K562 (cell line): ENCODE results near the gene LCLAT1. TPM values are rescaled to one million over a fixed set of nuclear protein-coding genes. Genes with fewer than 3 reads are reported as not detected.

Experiments used
- ATAC-seq: fragments of 200-7000 bp; cut with Tn5 transposase; 3 replicates; pipeline ENCODE4 v1.9.1; 2020; ENCODE audit warnings: moderate library complexity
- BruUV-seq: library from RNA; stranded (reverse); fragments of 400-500 nt; replicated peaks from 2 replicates; lab custom pipeline; 2021; lab: Mats Ljungman, UMichigan
- CTCF ChIA-PET: fragments of 300-600 bp; formaldehyde crosslinking; extraction: SDS; loops from one replicate; lab custom pipeline; 2021; ENCODE audit warnings: low intra/inter-chr PET ratio; lab: Yijun Ruan, JAX
- POLR2A ChIA-PET: fragments of 300-600, 350-650 bp; sonication (Branson Sonifier 250); formaldehyde crosslinking; extraction: SDS; loops from one replicate; lab custom pipeline; 2021; ENCODE audit warnings: antibody characterized with exemption, inconsistent platforms; lab: Yijun Ruan, JAX
- DNase-seq, 4 experiments: peaks; one replicate each; pipeline versions ENCODE4 v3.0.0 to v3.0.0-alpha.2; 2011 to 2018; ENCODE audit warnings: low spot score in 3 of 4, mixed read lengths in 3 of 4; ENCODE audit errors: extremely low read depth in 1 of 4
- FAIRE-seq: peaks from 2 replicates; lab custom pipeline; 2011; peaks lifted over from hg19 to GRCh38; lab: Jason Lieb, UNC
- H2AFZ ChIP-seq: 2 replicates; pipeline ENCODE4 v1.6.0; 2011; ENCODE audit warnings: low read depth, low read length, control low read depth, inconsistent platforms
- H3K27ac ChIP-seq: fragments of 200-600 bp; 3 replicates; pipeline ENCODE4 v1.8.0; 2011; ENCODE audit warnings: low read depth, mild to moderate bottlenecking, control low read depth, inconsistent platforms, low read length, moderate library complexity, mixed read lengths; ENCODE audit errors: extremely low read depth
- H3K27me3 ChIP-seq, 2 experiments: fragments of 300-600 bp in 1 of 2; 2 replicates in 1 of 2; 3 replicates in 1 of 2; pipeline versions ENCODE4 v1.6.0 to v1.8.0; 2011; ENCODE audit warnings: inconsistent platforms in 2 of 2, low read length in 2 of 2, mild to moderate bottlenecking in 1 of 2, mixed read lengths in 1 of 2, moderate library complexity in 1 of 2; ENCODE audit not compliant: control insufficient read depth in 2 of 2, insufficient read depth in 2 of 2
- H3K36me3 ChIP-seq: fragments of 300-600 bp; 3 replicates; pipeline ENCODE4 v1.8.0; 2011; ENCODE audit warnings: mild to moderate bottlenecking, low read length, inconsistent platforms; ENCODE audit not compliant: control insufficient read depth, insufficient read depth
- H3K4me1 ChIP-seq, 2 experiments: fragments of 200-600 bp in 1 of 2; replicated peaks in 1 of 2; 2 replicates in 1 of 2; 3 replicates in 1 of 2; pipeline versions ENCODE4 v1.5.1 to v1.8.0; 2011; ENCODE audit warnings: inconsistent platforms in 2 of 2, low read length in 2 of 2, mild to moderate bottlenecking in 1 of 2, mixed read lengths in 1 of 2, moderate library complexity in 1 of 2; ENCODE audit not compliant: control insufficient read depth in 2 of 2, insufficient read depth in 2 of 2
- H3K4me2 ChIP-seq: 2 replicates; pipeline ENCODE4 v1.6.1; 2011; ENCODE audit warnings: low read length, control low read depth, inconsistent platforms, mixed read lengths; ENCODE audit not compliant: insufficient read depth
- H3K4me3 ChIP-seq: fragments of 200-600 bp; sonication (generic), shearing (Covaris generic); 2 replicates; pipeline ENCODE4 v1.5.1; 2016; ENCODE audit warnings: control low read depth, inconsistent platforms
- H3K79me2 ChIP-seq: fragments of 200-600 bp; 3 replicates; pipeline ENCODE4 v1.8.0; 2011; ENCODE audit warnings: low read length, inconsistent platforms; ENCODE audit not compliant: control insufficient read depth, insufficient read depth
- H3K9ac ChIP-seq, 2 experiments: 2 replicates each; pipeline versions ENCODE4 v1.6.0 to v1.6.1; 2011; ENCODE audit warnings: low read depth in 2 of 2, low read length in 2 of 2, control low read depth in 1 of 2, inconsistent platforms in 1 of 2, mild to moderate bottlenecking in 1 of 2, mixed read lengths in 1 of 2; ENCODE audit not compliant: insufficient read depth in 1 of 2
- H3K9me1 ChIP-seq: one replicate; pipeline ENCODE4 v1.6.0; 2011; ENCODE audit warnings: inconsistent platforms, mild to moderate bottlenecking, low read length, moderate library complexity; ENCODE audit not compliant: control insufficient read depth, insufficient read depth
- H3K9me3 ChIP-seq: replicated peaks from 2 replicates; pipeline ENCODE4 v1.5.1; 2011; ENCODE audit warnings: low read depth, low read length, inconsistent platforms; ENCODE audit not compliant: control insufficient read depth, insufficient read depth
- H4K20me1 ChIP-seq: replicated peaks from 2 replicates; pipeline ENCODE4 v1.6.1; 2011; ENCODE audit warnings: low read length, inconsistent platforms, mixed read lengths; ENCODE audit not compliant: control insufficient read depth, insufficient read depth
- COPS2 ChIP-seq: fragments of 450-650 bp; conservative IDR thresholded peaks from 2 replicates; pipeline ENCODE4 v1.6.1; 2016; ENCODE audit warnings: mild to moderate bottlenecking, moderate library complexity
- MCM2 ChIP-seq: fragments of 450-650 bp; IDR thresholded peaks from 2 replicates; pipeline ENCODE4 v1.6.1; 2017; ENCODE audit warnings: low read depth, mild to moderate bottlenecking
- ZNF23 ChIP-seq: fragments of 250-450 bp; sonication (Bioruptor Pico); IDR thresholded peaks from 2 replicates; pipeline ENCODE4 v1.4.0; 2020; ENCODE audit warnings: mild to moderate bottlenecking
- WGBS: fragments of 100-300 bp; shearing (Covaris generic); methylation state at CpG from one replicate; pipeline ENCODE4 v1.1.6; 2016; ENCODE audit warnings: low coverage, mixed read lengths; ENCODE audit not compliant: insufficient coverage; ENCODE audit errors: missing lambda C conversion rate; 5-methylcytosine and 5-hydroxymethylcytosine counted together
- in situ Hi-C: fragments of 300-500 bp; cut with MboI; formaldehyde crosslinking; loops from 4 replicates; pipeline ENCODE4 v1.15.0; 2018; ENCODE audit warnings: inconsistent platforms, mixed read lengths
- intact Hi-C: fragments of 100-400 bp; cut with micrococcal nuclease; formaldehyde crosslinking; loops from 2 replicates; pipeline ENCODE4 v1.14.2; 2022
- polyA plus RNA-seq, 8 experiments: library from polyadenylated mRNA; depleted of rRNA in 4 of 8; stranded (reverse) in 5 of 8; unstranded in 3 of 8; fragments of >200 nt; fragmentation: Nextera tagmentation in 2 of 8; fragmentation: Illumina TruSeq in 1 of 8; extraction: Ambion mirVana in 2 of 8; extraction: Trizol in 1 of 8; gene quantifications; 2 replicates each; pipeline versions ENCODE4 v1.2.1 to v1.2.3, GENCODE V29; 2011 to 2014; ENCODE audit warnings: inconsistent platforms in 1 of 8, missing spikeins in 1 of 8
- total RNA-seq, 7 experiments: library from RNA; depleted of rRNA in 6 of 7; stranded (reverse); fragments of >200 nt in 6 of 7; fragmentation: Illumina TruSeq in 2 of 7; extraction: Trizol in 2 of 7; gene quantifications; 2 replicates each; pipeline versions ENCODE4 v1.2.1 to v1.2.3, GENCODE V29; 2011 to 2021; ENCODE audit warnings: low replicate concordance in 1 of 7
- TF ChIP-seq, protein P1 (sequence below): sonication (generic); formaldehyde crosslinking; IDR thresholded peaks from 2 replicates; pipeline ENCODE4 v1.4.0; 2020; ENCODE audit warnings: mild to moderate bottlenecking, missing genetic modification reagents
- TF ChIP-seq, protein P2 (sequence below): sonication (generic); formaldehyde crosslinking; IDR thresholded peaks from 2 replicates; pipeline ENCODE4 v1.5.0; 2020; ENCODE audit warnings: missing genetic modification reagents

Gene LCLAT1
- total and polyA plus RNA-seq, 9 of the 15 experiments (the other 6 are each of a cell fraction or from before 2014, with no cell fraction given) = 8.9 to 63.3 (median 25.4) TPM

DNA sequence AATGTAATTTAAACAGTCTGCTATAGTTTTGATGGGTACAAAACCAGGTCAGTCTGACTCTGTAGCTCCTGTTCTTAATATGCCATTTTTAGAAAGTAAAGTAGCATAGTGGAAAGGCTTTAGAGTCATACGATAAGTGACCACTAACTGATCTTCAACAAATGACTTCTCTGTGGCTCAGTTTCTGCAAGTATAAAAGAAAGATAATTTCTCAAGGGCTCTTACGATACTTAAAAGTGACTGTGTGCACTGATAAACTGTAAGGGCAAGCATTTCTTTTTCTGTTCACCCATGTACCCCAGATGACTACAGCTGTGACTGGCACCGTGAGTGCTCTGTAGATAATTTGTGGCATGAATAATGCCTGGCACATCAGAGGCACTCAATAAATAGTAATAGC, 178.7 kb downstream of the LCLAT1 start:
- Histone ChIP-seq H3K27ac (no peak overlapping the region), H3K27me3 (no peaks in the 10 kb centered on the region), H2AFZ (no peak overlapping the region), H3K79me2 (no peaks in the 10 kb centered on the region), H3K4me3 (no peak overlapping the region)
- 40% methylated on average over 3 of the region's 3 CpGs for WGBS
- DNase-seq (no peak), ATAC-seq (no peak; the same call in 2 of the 3 replicates), FAIRE-seq (no peak)
- intact Hi-C loops = no loop called here
- POLR2A ChIA-PET = interaction anchor here (1.6 kb wide), 1 partner anchor 36 kb away, joined by 4 read pairs; no protein-coding TSS in a partner anchor
- TF ChIP-seq ZNF23 (CRISPR knock-in tag) = no peak
- TF ChIP-seq, protein P1, sequence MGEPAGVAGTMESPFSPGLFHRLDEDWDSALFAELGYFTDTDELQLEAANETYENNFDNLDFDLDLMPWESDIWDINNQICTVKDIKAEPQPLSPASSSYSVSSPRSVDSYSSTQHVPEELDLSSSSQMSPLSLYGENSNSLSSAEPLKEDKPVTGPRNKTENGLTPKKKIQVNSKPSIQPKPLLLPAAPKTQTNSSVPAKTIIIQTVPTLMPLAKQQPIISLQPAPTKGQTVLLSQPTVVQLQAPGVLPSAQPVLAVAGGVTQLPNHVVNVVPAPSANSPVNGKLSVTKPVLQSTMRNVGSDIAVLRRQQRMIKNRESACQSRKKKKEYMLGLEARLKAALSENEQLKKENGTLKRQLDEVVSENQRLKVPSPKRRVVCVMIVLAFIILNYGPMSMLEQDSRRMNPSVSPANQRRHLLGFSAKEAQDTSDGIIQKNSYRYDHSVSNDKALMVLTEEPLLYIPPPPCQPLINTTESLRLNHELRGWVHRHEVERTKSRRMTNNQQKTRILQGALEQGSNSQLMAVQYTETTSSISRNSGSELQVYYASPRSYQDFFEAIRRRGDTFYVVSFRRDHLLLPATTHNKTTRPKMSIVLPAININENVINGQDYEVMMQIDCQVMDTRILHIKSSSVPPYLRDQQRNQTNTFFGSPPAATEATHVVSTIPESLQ (CRISPR knock-in tag) = no peak
- TF ChIP-seq COPS2 = no peak
- TF ChIP-seq, protein P2, sequence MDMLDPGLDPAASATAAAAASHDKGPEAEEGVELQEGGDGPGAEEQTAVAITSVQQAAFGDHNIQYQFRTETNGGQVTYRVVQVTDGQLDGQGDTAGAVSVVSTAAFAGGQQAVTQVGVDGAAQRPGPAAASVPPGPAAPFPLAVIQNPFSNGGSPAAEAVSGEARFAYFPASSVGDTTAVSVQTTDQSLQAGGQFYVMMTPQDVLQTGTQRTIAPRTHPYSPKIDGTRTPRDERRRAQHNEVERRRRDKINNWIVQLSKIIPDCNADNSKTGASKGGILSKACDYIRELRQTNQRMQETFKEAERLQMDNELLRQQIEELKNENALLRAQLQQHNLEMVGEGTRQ (CRISPR knock-in tag) = no peak
- no peak for TF ChIP-seq MCM2
- TF ChIP-seq, all 486 proteins: peak for 0
- no peak overlapping the region for H3K9ac ChIP-seq
- H3K4me1 ChIP-seq = no peaks in the 10 kb centered on the region
- in situ Hi-C loops = no loop called here
- no TSS peak for BruUV-seq
- CTCF ChIA-PET = no interaction called here
- H3K9me1 ChIP-seq = no peaks in the 10 kb centered on the region
- H3K36me3 ChIP-seq = peaks cover 3% of the 10 kb centered on the region; the same call in 1 of the 3 replicates
- H3K9me3 ChIP-seq = no peaks in the 10 kb centered on the region
- H3K4me2 ChIP-seq = no peak overlapping the region
- H4K20me1 ChIP-seq = no peaks in the 10 kb centered on the region
